Measurements from ENCODE around the gene GAS1.
A peak's percentile ranks its signal among the peaks of the same experiment; 100 is the strongest.

GAS1 gene, protein sequence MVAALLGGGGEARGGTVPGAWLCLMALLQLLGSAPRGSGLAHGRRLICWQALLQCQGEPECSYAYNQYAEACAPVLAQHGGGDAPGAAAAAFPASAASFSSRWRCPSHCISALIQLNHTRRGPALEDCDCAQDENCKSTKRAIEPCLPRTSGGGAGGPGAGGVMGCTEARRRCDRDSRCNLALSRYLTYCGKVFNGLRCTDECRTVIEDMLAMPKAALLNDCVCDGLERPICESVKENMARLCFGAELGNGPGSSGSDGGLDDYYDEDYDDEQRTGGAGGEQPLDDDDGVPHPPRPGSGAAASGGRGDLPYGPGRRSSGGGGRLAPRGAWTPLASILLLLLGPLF

DNA sequence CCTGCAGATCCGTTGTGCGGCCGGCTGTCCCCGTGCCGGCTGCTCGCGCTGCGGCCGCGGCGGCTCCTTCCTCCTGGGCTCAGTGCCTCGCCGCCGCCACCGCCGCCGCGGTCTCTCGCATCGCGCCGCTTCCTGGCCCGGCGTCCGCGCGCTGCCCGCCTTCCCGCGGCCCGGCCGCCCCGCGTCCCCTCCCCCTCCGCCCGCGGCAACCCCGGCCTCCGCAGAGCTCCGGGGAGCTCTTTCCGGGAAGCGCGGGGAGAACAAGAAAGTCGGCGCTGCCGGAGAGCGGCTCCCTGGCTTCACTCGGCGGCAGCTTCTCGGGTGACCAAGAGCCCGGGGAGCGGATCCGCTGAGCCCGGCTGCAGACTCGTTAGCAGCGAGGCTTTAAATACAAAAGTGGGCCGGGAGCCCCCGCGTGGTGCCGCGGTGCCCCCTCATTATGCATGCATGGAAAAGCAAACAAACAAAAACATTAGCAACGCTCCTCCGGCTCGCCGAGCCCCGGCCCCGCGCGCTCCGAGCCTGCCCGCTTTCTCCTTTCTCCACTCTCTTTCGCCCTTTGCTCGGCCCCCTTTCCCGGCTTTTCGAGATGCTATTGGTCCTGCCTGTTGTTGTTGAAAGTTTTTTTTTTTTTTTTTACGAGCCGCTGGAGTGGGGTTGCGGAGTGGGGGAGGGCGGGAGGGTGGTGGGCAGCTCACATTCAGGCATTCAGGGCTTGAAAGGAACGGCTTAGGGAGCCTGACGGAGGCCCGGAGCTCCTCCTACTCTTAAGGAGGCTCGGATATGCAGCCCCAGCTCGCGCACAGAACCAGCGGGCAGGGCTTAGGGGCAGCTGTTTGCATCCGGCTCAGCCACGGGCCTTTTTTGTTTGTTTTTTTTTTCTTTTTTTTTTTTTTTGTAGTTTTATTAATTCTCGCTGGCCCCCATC is at the start of gene GAS1:
GAS1 (minus strand) TSS at position 361 of the 928 bp plus-strand sequence. CDS start 727 bp downstream, outside the sequence.
- peak; percentile 94 for DNase-seq (ENCODE audit: low spot score)

DNA sequence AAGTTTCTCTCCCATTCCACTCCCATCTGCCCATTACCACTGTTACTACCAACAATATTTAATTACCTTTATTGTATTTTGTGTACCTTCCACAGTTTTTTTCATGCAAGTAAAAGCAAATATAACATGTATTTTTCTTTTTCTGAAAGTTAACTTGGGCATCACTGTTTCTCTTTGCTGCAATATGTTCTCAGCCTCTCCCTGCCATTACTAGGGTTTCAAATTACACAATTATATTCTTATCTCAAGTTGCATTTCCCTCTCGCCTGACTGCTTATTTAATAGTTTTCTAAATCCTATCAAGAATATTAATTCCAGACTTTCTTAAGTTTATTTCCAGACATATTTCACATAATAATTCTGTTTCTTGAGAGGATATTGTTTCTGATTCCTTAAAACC is 46.9 kb upstream of the GAS1 start:
- no peak for DNase-seq (ENCODE audit: low spot score)

DNA sequence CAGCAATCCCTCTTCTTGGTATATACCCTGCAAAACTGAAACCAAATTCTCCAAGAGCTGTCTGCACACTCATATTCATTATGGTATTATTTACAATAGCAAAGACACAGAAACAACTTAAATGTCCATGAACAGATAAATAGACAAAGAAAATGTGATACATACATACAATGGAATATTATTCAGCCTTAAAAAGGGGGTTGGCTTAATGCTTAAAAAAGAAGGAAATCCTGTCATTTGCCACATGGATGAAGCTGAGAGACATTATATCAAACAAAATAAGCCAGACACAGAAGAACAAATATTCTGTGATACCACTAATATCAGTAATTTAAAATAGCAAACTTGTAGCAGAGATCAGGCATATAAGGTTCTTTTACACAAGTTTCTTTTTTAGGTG is 46.5 kb upstream of the GAS1 start:
- DNase-seq (ENCODE audit: low spot score), result no peak

DNA sequence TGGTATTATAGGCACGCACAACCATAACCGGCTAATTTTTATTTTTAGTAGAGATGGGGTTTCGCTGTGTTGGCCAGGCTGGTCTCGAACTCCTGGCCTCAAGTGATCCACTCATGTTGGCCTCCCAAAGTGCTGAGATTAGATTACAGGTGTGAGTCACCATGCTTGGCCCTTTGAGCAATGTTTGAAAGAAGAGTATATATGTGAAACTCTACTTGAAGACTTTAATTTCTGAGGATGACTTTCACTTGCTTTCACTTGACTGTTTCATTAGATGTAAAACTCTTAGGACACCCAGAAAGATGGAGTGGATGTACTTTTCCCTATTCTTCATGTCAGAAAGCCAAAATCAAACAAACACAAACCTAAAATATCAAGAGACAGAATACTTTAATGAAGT is 43.8 kb upstream of the GAS1 start:
- no peak for DNase-seq (ENCODE audit: low spot score)

DNA sequence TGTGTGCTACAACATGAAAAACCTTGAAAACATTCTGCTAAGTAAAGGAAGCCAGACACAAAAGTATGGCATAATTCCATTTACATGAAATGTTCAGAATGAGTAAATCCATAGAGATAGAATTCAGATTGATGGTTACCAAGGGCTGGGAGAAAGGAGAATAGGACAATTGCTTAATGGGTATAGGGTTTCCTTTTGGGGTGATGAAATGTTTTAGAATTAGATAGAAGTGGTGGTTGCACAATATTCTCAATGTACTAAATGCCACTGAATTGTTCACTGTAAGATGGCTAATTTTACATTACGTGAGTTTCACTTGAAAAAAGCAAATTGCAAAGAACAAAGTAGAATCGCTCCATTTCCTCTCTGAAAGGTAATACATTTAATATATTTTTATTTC is 43.0 kb upstream of the GAS1 start:
- DNase-seq (ENCODE audit: low spot score), result no peak

DNA sequence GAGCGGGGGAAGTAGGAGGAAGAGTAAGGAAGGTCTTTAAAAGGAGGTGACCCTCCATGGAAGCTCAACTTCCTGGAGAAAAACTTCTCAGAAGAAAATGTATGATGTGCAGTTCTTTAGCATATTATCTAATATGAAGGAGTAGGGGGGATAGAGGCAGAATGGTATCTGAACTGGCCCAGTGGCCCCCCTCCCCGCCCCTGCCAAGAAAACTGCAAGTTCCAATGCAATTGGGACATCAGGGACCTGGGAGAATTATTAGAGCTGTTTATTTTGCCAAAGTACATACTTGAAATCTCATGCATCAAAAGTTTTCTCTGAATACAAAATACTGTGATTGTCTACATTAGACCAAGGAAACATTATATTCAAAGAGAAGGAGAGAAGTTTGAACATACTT is 40.6 kb upstream of the GAS1 start:
- DNase-seq (ENCODE audit: low spot score), result no peak

DNA sequence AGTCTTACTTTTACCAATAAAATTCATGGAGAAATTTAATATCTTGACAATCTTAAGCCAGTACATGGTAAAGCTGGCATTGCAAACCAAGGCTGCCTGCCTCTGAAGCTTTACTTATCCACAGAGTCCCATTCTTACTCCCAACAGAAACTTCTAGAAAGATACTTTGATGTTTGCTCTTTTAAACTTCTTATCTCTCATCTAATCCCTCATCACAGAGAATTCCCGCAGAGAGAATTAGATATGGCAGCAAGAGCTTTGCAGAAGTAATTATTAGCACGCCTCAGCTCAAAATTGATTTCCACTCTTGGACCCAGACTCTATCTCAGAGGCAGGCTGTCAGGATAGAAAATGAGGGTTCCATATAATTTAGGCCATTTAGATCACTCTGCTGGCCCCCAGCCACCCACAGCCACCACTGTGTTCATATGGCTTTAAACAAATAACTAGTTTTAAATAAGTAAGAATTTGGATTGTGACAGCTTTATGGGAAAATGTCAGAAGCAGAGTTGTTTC is 37.9 kb upstream of the GAS1 start:
- no peak for DNase-seq (ENCODE audit: low spot score)

DNA sequence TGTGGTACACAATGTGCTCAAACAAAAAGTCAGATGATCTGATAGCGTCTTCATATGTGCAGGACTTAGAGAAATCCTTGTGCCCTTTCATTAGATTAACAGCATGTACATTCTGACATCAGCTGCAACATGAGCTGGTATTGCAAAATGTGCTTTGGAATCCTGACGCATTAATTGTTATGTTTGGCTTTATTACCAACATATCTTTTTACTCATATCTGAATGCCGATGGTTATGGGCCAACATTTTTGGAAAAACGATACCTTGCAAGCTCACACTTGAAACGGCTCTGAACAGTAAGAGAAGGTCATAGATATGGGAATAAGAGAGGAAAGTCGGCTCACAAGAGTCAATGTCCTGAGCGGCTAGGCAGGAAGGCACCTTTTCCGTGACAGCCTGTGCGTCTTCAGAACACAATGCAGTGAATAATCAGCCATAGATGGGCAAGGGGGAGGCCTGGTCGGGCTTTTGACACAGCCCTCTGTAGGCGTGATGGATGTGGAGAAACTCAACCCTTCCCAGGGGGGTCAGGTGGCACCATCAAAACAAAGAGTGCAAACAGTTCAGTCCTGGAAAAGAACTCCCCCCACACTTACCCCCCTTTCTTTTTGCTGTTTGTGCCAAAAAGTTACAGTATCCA is 36.4 kb upstream of the GAS1 start:
- DNase-seq (ENCODE audit: low spot score), result no peak

DNA sequence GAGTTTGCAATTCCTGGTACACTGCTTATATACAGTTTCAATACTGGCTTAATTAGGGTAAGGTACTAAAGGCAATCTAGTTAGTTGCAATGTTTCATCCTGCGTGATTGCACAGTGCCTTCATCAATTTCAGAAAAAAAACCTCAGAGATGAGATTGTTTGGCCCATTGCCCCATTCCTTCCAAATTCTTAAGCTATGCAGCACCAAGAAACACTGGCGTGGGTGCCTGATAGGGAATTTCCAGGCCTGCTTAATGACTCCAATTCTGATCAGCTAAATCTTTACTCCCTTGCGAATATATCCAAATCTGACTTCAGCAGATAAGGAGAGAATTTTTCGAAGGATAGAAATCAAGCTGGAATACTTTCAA is 35.9 kb upstream of the GAS1 start:
- no peak for DNase-seq (ENCODE audit: low spot score)

DNA sequence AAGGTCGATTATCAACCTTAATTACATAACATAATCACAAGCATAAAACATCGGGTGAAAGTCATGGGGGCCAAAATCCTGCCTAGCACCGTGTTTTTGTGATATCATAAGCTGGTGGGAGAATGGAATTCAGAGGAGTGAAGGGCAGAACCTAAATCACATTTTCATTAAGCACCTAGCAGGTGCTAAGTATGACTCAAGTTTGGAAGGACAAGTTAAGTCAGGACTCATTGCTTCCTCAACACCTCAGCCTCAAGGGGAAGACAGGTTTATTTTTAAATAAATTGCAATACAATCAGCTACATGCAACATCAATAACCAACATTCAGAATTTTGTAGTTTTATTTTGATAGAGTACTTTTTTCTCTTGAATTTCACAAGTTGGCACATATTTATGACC is 33.5 kb upstream of the GAS1 start:
- DNase-seq (ENCODE audit: low spot score), result no peak

DNA sequence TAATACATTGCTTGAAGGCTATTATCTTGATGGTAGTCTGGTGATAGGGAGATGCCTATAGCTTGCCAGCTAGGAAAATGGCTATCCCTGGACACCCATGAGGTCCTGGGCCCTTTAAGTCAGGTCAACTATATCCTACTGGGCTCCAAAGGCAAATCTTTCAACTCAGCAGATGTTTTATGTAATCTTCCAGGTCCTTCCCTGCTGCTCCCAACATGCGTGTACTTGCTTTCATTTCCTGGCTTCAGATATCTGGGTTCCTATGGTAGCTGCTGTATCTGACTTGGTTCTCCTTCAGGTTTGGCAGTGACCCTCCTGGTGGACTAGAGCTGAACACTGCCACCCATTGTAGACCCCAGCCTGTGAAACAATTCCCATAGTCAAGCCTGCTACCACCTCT is 32.4 kb upstream of the GAS1 start:
- no peak for DNase-seq (ENCODE audit: low spot score)

DNA sequence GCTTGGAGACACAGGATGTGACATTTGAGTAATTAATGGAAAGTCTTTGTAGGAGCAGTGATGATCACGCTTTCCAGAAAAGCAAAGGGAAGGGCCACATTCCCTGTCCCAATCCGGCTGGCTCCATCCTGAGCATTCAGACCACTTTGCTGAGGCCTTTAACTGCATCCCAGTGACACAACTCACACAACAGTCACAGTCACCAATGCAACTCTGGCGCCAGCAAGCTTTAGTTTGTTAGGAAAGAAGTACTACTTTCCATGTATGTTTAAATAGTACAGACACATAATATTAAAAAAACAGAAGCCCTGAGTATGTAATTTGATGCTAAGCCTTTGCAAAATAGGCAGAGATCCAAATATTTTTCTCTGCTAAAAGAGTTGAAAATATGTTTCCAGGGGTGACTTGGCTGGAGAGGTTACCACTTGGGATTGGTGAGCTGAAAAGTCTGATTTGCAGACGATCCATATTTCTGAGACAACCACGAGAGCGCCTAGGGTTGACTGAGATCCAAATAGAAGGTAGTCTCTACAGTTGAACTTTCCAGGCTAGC is 31.7 kb upstream of the GAS1 start:
- DNase-seq (ENCODE audit: low spot score), result no peak

DNA sequence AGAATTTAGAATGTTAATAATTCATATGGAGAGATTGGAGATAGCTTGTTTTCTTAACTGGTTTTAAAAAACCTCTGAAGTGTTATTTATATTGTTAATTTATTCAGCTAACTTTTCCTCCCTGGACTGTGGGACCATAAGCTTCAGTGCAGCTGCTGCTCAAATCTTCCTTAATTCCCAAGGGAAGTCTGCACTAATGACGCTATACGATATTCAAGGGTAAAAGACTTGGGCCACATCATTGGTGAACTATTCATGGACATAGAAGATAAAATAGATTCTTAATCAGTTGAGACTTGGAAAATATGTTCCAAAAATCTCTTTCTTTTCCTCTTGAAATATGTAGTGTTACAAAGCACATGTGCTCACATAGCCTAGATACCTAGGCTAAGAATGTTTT is 31.1 kb upstream of the GAS1 start:
- DNase-seq (ENCODE audit: low spot score), result no peak

DNA sequence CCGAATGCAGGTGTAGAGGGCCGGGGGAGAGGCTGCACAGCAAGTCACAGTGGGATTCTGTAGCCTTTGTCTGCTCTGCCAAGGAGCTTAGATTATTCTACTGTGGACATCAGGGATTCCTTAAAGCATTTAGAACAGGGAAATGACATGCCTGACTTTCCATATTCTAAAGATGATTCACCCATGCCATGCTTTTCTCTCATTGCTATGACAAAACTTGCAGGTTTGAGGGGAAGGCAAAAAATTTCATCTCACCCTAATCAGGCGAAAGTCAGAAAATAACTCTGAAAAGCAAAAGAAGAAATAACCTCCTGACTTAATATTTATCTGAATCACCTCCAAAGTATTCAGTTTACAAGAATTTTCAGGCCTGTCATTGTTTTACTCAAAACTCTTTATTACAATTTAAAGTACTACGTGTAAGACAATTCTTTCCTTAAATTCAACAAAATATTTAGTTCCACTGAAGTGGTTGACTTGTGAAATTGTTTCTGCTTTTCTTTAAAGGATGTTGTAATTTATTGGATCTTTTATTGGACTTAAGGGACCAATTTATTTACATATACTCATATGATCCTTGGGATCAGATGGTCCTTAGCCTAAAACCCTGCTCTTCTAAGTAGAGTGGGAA is 30.0 kb upstream of the GAS1 start:
- no peak for DNase-seq (ENCODE audit: low spot score)

DNA sequence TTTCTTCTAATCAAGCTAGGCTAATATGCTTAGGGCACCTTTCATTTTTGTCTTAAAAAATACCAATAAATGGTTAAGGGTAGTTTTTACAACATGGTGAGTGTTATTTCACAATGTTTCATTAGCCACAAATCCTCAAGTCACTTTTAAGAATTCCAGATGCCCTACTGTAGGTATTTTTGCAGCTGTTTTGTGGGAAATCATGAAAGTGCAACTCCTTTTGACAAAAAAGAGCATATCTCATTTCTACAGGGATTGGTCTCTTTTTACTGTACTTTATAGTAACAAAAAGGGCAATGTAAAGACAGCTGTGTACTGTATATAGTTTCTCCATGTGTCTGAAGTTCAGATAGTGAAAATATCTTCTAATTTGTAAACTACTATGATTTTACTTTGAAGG is 28.3 kb upstream of the GAS1 start:
- DNase-seq (ENCODE audit: low spot score), result no peak

DNA sequence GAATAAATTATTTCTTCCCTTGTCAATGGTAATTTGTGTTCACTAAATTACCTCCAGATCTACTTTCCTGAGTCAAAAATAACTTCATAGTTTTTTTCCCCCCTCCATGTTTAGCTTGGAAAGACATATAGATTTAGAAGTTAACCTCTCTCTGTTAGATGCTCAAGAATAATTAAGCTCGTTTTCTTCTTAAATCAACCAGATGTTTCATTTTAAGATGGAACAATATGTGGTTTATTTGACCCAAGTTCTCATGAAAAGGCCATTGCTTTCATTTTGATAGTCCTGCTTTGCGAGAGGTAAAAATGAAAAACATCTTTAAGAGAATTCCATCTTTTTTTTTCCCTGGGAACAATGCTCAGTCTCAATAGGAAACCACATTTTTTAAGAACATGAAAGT is 27.7 kb upstream of the GAS1 start:
- no peak for DNase-seq (ENCODE audit: low spot score)

DNA sequence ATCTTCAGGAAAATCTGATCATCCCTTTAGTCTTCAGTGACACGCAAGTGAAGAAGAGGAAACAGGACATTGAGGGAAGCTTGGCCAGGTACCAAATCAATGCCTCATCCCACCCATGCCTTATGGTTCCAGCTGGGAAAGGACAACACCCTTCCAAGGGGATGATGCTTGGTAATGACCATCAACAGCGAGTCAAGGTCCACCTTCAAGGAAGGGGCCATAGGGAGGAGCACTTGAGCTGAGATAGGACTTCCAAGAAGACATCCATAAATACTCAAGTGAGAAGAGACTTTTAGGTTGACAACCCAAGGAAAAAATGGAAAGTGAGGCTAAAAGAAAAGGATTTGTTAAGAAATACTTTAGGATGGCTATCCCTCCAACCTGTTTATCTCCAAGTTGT is 27.1 kb upstream of the GAS1 start:
- DNase-seq (ENCODE audit: low spot score), result no peak

DNA sequence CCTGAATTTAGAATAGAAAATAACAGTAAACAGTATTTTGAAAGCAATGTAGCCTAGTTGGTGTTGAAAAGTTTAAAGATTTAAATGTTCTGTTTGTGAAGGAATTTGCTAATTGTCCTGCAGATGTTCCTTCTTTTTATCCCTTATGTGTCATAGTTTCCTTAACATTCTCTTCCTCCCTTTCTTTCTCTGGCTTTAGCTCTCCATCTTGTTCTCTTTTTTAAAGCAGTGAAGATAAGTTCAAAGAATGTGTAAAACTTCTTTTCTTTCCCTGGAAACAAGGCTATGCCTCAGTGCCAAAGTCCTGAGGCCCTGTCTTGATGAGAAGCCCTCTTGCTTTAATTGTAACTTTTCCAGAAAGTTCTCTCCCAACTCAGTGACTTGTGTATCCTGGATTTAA is 24.4 kb upstream of the GAS1 start:
- DNase-seq (ENCODE audit: low spot score), result no peak

DNA sequence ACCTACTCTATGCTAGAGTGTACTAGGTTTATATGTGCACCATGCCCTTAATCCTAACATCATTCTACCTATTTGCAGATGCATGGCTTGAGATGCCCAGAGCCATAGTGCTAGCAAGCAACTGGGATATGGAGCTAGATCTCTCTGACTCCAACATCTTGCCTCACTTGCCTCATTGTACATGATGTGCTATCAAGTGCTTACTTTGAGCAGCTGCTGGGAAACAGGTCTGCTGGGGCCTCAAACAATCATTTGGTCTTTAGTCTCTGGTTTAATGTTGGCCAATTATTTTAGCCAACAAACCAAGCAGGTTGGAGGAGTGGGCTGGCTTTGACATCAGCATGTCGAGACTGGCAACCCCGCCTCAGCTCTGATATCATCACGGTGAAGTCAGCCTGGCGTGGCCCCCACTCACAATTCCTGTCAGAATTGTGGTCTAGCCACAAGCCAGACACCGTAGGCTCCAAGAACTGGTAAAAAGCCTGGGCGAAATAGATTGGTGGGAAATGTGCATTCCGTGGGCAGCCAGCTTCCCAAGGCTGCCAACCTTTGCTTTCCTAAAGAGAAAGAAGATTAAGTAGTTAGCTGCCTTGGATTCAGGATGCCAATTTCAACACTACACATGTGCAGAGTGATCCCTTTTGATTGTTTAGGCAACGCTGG is 21.1 kb upstream of the GAS1 start:
- no peak for DNase-seq (ENCODE audit: low spot score)

DNA sequence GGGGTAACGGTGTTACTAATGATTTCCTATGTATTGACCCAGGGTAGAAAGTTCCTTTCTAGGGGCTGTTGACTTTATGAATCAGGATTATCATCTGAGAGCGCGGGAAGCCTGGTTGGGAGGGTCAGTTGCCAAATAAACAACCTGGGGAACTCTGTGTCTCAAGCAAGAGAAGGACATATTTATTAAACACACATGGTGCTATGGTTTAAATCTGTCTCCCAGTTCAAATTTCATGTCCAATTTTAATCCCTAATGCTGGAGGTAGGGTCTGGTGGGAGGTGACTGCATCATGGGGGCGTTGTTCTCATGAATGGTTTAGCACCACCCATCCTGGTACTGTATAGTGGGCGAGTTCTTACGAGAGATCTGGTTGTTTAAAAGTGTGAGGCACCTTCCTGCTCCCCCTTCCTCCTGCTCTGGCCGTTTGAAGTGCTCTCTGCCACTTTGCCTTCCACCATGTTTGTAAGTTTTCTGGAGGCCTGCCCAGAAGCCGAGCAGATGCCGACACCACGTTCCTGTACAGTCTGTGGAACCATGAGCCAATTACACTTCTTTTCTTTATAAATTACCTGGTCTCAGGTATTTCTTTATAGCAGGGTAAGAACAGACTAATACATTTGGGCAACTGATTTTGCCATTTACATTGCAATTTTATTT is 19.7 kb upstream of the GAS1 start:
- no peak for DNase-seq (ENCODE audit: low spot score)

All from ecto neural progenitor cell (in vitro differentiated cells).